Activated naive CD8-positive, alpha-beta T cell (primary cell): ENCODE results near the gene TCN2.
"Not testable (repeated sequence)": the region's sequence is repeated elsewhere in the genome, so short reads cannot be mapped to it uniquely, and the experiment has no call there.

ENCODE experiments used
- H3K27ac Mint-ChIP-seq: one replicate; pipeline ENCODE4 v1.8.0; 2021; ENCODE audit warnings: mixed read lengths
- H3K27me3 Mint-ChIP-seq: one replicate; pipeline ENCODE4 v1.8.0; 2021; ENCODE audit warnings: mixed read lengths
- H3K36me3 Mint-ChIP-seq: one replicate; pipeline ENCODE4 v1.8.0; 2021; ENCODE audit warnings: mixed read lengths
- H3K4me1 Mint-ChIP-seq: one replicate; pipeline ENCODE4 v1.8.0; 2021; ENCODE audit warnings: low read depth, mixed read lengths
- H3K4me3 Mint-ChIP-seq: one replicate; pipeline ENCODE4 v1.8.0; 2021; ENCODE audit warnings: mild to moderate bottlenecking, mixed read lengths
- H3K9me3 Mint-ChIP-seq: one replicate; pipeline ENCODE4 v1.8.0; 2021; ENCODE audit warnings: low read depth, mixed read lengths

Gene TCN2

DNA sequence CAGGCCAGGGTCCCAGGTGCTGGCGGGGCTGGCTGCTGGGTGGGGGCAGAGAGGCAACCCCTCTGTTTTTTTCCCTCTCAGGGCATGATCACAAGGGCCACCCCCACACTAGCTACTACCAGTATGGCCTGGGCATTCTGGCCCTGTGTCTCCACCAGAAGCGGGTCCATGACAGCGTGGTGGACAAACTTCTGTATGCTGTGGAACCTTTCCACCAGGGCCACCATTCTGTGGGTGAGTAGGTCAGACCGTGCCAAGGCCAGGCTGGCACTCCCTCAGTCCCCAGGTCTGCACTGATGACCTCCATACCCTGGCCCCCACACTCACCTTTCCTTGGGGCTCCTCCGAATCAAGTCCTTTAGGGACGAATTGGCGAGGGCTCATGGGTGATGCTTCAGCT lies 7.3 kb downstream of the TCN2 start:
- Mint-ChIP-seq H3K27ac (no peak overlapping the region), H3K36me3 (no peaks in the 10 kb centered on the region), H3K4me1 (no peaks in the 10 kb centered on the region), H3K4me3 (no peak overlapping the region), H3K27me3 (peaks cover 1% of the 10 kb centered on the region), H3K9me3 (no peaks in the 10 kb centered on the region)

DNA sequence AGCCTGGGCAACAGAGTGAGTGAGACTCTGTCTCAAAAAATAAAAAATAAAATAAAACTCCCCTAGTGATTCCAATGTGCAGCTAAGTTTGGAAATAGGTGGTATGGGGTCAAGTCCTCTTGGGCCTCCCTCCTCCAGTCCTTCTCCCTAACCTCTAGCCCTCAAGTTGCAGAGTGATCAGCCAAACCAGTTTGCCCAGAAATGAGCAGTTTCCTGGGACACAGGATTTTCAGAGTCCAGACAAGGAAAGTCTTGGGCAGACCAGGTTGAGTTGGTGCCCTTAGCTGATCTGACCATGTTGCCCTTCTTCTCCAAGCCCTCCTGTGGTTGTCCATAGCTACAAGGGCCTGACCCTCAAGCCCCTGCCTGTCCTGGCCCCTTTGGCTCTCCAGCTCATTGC lies 7.9 kb downstream of the TCN2 start:
- H3K4me1 Mint-ChIP-seq, result no peaks in the 10 kb centered on the region
- peaks cover 1% of the 10 kb centered on the region for H3K27me3 Mint-ChIP-seq
- H3K4me3 Mint-ChIP-seq, result no peak overlapping the region
- no peaks in the 10 kb centered on the region for H3K36me3 Mint-ChIP-seq
- no peak overlapping the region for H3K27ac Mint-ChIP-seq
- no peaks in the 10 kb centered on the region for H3K9me3 Mint-ChIP-seq

DNA sequence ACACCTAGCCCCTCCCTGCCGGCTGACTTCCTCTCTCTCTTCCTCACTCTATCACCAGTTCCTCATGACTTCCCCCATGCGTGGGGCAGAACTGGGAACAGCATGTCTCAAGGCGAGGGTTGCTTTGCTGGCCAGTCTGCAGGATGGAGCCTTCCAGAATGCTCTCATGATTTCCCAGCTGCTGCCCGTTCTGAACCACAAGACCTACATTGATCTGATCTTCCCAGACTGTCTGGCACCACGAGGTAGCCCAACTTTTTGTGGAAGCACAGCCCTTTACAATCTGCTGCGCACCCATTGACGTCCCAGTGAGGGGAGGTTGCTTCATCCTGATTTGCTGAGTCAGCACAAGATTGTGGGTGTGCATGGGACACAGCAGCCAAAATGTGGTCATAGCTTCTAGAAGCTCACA lies 8.6 kb downstream of the TCN2 start:
- H3K36me3 Mint-ChIP-seq, result no peaks in the 10 kb centered on the region
- H3K4me3 Mint-ChIP-seq, result no peak overlapping the region
- no peaks in the 10 kb centered on the region for H3K4me1 Mint-ChIP-seq
- H3K9me3 Mint-ChIP-seq, result no peaks in the 10 kb centered on the region
- peaks cover 1% of the 10 kb centered on the region for H3K27me3 Mint-ChIP-seq
- H3K27ac Mint-ChIP-seq, result no peak overlapping the region

DNA sequence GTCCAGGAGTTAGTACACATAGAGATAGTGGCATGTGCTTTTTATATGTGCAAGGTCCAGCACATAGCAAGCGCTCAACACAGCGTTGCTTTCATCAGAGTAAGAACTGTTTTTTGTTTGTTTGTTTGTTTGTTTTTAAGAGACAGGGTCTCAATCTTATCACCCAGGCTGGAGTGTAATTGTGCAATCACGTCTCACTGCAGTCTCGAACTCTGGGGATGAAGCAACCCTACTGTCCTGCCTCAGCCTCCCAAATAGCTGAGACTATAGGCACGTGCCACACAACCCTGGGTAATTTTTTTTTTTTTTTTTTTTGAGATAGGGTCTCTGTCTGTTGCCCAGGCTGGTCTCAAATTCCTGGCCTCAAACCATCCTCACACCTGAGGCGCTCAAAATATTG lies 10.8 kb downstream of the TCN2 start:
- no peaks in the 10 kb centered on the region for H3K4me1 Mint-ChIP-seq
- H3K9me3 Mint-ChIP-seq, result no peaks in the 10 kb centered on the region
- peaks cover 1% of the 10 kb centered on the region for H3K27me3 Mint-ChIP-seq
- H3K4me3 Mint-ChIP-seq, result no peak overlapping the region
- H3K27ac Mint-ChIP-seq, result no peak overlapping the region
- H3K36me3 Mint-ChIP-seq, result no peaks in the 10 kb centered on the region

DNA sequence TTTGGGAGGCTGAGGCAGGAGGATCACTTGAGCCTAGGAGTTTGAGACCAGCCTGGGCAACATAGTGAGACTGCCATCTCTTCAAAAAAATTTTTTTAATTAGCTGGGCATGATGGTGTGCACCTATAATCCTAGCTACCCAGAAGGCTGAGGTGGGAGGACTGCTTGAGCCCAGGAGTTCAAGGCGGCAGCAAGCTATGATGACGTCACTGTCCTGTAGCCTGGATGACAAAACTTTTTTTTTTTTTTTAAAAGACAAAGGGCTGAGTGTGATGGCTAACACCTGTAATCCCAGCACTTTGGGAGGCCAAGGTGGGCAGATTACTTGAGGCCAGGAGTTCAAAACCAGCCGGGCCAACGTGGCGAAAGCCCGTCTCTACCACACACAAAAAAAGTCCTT lies 12.9 kb downstream of the TCN2 start:
- H3K27ac Mint-ChIP-seq, H3K4me1 Mint-ChIP-seq, H3K36me3 Mint-ChIP-seq, H3K27me3 Mint-ChIP-seq, H3K9me3 Mint-ChIP-seq, H3K4me3 Mint-ChIP-seq: not testable (repeated sequence)

DNA sequence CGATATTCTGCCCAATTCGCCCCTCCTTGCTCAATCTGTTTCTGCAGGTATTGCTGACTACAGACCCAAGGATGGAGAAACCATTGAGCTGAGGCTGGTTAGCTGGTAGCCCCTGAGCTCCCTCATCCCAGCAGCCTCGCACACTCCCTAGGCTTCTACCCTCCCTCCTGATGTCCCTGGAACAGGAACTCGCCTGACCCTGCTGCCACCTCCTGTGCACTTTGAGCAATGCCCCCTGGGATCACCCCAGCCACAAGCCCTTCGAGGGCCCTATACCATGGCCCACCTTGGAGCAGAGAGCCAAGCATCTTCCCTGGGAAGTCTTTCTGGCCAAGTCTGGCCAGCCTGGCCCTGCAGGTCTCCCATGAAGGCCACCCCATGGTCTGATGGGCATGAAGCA lies 19.4 kb downstream of the TCN2 start:
- Mint-ChIP-seq H3K9me3 (no peaks in the 10 kb centered on the region), H3K27me3 (no peaks in the 10 kb centered on the region)

DNA sequence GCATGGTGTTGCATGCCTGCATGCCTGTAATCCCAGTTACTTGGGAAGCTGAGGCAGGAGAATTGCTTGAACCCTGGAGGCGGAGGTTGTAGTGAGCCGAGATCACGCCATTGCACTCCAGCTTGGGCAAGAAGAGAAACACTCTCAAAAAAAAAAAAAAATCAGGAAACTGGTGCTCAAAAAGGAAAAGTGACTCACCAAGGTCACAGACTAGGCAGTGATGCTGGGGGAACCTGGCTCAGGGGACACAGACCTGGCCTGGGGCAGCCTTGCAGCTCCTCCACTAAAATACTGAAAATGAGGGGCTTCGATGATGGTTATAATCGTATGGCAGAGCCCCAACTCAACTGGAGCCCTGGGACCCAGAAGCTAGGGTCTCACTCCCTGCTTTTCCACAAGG lies 20.5 kb downstream of the TCN2 start:
- Mint-ChIP-seq H3K27ac (no peak overlapping the region), H3K27me3 (no peaks in the 10 kb centered on the region), H3K4me1 (no peaks in the 10 kb centered on the region), H3K36me3 (no peaks in the 10 kb centered on the region), H3K4me3 (no peak overlapping the region), H3K9me3 (no peaks in the 10 kb centered on the region)

More for the DNA sequence above, 19.4 kb downstream of the TCN2 start:
- H3K4me1 Mint-ChIP-seq, result no peaks in the 10 kb centered on the region
- H3K36me3 Mint-ChIP-seq, result no peaks in the 10 kb centered on the region
- H3K4me3 Mint-ChIP-seq, result no peak overlapping the region
- H3K27ac Mint-ChIP-seq, result no peak overlapping the region

DNA sequence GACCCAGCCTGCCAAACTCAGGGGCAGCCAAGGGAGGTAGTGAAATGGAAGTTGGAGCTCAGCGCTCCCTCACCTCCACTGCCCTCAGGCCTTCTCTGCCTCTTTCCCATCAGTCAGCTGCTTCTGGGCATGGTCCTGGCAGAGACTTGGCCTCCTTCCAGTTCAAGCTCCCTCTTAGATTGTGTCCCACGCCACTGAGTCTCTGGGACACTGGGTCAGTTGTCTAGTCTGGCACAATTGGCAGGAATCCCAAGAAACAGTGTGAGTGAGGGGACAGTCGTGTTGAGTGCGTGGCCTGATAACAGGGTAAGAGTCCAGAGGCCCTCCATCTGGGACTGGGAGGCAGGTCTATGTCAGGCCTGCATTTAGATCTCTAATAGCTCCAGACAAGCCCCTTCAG lies 21.5 kb downstream of the TCN2 start:
- Mint-ChIP-seq H3K4me1 (no peaks in the 10 kb centered on the region), H3K9me3 (no peaks in the 10 kb centered on the region), H3K27ac (no peak overlapping the region), H3K36me3 (no peaks in the 10 kb centered on the region), H3K4me3 (no peak overlapping the region), H3K27me3 (no peaks in the 10 kb centered on the region)

DNA sequence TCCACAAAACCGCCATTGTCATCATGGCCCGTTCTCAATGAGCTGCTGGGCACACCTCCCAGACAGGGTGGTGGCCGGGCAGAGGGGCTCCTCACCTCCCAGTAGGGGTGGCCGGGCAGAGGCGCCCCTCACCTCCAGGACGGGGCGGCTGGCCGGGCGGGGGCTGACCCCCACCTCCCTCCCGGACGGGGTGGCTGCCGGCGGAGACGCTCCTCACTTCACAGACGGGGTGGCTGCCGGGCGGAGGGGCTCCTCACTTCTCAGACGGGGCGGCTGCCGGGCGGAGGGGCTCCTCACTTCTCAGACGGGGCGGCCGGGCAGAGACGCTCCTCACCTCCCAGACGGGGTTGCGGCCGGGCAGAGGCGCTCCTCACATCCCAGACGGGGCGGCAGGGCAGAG lies 24.5 kb downstream of the TCN2 start:
- not testable (repeated sequence) for H3K27ac Mint-ChIP-seq, H3K27me3 Mint-ChIP-seq, H3K9me3 Mint-ChIP-seq, H3K36me3 Mint-ChIP-seq, H3K4me3 Mint-ChIP-seq
- H3K4me1 Mint-ChIP-seq, result peaks cover 11% of the 10 kb centered on the region

DNA sequence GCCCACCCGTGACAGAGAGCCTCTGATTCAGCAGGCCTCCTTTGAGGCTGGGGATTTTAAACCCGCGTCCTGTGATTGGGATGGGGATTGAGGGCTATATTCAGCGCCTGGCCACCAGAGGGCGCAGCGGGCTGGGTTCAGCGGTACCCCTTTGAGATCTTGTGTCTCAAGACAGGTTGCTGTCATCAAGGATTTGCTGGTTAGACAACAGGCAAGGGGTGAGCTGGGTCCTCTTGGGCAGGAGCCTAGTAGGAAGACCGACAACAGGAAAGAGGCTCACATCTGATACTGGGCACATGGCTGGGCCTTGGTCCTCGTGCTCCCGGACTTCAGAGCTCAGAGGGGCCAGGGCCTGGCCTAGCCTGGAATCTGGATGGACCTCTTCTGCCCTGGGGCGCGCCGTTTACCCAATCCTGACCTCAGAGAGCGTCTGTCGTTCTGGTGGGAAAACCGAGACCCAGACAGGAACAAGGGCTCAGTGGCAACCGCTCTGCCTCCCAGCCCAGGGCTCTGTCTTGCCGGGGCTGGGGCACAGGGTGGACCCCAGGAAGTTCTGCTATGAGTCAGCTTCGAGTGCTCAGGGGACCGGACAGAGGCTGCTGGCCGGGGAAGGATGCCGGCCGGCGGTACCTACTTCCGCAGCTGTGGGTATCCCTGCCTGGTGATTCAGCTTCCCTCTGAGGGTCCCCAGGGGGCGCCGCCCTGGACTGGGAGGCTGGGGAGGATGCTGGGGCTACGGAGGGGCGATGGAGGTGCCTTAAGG lies 27.7 kb downstream of the TCN2 start:
- Mint-ChIP-seq H3K27ac (peak overlapping the region; percentile 80), H3K27me3 (no peaks in the 10 kb centered on the region), H3K36me3 (peaks cover 6% of the 10 kb centered on the region), H3K4me1 (peaks cover 19% of the 10 kb centered on the region), H3K9me3 (no peaks in the 10 kb centered on the region), H3K4me3 (peak overlapping the region; percentile 80)

DNA sequence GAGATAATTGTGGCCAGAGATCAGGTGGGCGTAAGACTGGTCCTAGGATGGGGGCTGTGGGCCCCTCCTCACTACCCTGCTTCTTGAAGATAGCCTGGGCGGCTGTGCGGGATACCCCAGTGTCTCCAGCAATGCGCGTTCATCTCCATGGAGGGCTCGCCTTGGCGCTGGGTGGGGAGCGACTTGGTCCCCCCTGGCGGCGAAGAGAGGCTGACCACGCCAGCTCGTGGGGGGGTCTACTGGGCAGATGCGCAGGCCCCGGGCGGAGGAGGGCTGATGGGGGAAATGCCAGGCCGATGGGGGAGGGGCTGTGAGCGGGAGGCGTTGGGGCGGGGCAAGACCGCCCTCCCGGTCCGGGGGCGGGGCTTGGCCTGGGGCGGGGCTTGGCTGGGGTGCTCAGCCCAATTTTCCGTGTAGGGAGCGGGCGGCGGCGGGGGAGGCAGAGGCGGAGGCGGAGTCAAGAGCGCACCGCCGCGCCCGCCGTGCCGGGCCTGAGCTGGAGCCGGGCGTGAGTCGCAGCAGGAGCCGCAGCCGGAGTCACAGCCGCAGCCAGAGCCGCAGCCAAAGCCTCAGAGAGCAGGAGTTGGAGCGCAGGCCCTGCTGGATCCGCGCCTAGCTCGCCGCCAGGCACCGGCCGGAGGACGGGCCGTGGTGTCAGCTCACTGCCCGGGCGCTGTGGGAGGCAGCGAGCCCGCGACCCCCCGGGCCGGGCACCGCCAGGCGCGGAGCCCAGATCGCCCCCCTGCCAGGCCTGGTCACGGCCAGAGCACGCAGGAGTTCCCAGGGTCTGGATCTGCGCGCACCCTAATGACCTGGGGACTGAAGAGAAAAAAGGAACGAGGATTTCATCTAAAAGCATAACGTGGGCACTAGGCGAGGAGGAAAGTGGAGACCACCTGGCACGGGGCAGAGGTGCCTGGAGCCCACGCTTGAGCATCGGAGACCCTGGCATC lies 28.6 kb downstream of the TCN2 start, which contains the start of gene SLC35E4:
SLC35E4 (plus strand) TSS at position 509 of the 953 bp plus-strand sequence. CDS start 670 bp downstream, outside the sequence.
- H3K27ac Mint-ChIP-seq, result peak within 1 kb of the TSS; percentile 80
- H3K27me3 Mint-ChIP-seq, result no peaks in the 10 kb centered on the region
- H3K9me3 Mint-ChIP-seq, result no peaks in the 10 kb centered on the region
- peaks cover 8% of the 10 kb centered on the region for H3K36me3 Mint-ChIP-seq
- H3K4me1 Mint-ChIP-seq, result peaks cover 19% of the 10 kb centered on the region
- H3K4me3 Mint-ChIP-seq, result peak within 1 kb of the TSS; percentile 91

DNA sequence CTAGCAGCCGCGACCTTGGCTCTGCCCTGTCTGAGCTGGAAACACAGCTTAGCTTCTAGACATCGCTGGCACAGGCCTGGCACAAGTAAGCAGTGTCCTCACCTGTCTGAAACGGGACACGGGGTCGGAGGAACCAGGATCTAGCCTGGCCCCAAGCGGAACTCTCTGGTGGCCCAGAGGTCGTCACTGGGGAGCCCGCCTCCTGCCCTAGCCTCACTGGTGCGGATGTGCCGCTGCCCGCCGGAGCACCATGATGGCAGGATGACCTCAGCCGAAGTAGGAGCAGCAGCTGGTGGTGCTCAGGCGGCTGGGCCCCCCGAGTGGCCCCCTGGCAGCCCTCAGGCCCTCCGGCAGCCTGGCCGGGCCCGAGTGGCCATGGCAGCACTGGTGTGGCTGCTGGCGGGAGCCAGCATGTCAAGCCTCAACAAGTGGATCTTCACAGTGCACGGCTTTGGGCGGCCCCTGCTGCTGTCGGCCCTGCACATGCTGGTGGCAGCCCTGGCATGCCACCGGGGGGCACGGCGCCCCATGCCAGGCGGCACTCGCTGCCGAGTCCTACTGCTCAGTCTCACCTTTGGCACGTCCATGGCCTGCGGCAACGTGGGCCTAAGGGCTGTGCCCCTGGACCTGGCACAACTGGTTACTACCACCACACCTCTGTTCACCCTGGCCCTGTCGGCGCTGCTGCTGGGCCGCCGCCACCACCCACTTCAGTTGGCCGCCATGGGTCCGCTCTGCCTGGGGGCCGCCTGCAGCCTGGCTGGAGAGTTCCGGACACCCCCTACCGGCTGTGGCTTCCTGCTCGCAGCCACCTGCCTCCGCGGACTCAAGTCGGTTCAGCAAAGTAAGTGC lies 29.5 kb downstream of the TCN2 start:
- H3K9me3 Mint-ChIP-seq, result no peaks in the 10 kb centered on the region
- H3K27me3 Mint-ChIP-seq, result no peaks in the 10 kb centered on the region
- H3K4me3 Mint-ChIP-seq, result peak overlapping the region; percentile 91
- H3K27ac Mint-ChIP-seq, result peak overlapping the region; percentile 79
- H3K36me3 Mint-ChIP-seq, result peaks cover 8% of the 10 kb centered on the region
- H3K4me1 Mint-ChIP-seq, result peaks cover 19% of the 10 kb centered on the region

DNA sequence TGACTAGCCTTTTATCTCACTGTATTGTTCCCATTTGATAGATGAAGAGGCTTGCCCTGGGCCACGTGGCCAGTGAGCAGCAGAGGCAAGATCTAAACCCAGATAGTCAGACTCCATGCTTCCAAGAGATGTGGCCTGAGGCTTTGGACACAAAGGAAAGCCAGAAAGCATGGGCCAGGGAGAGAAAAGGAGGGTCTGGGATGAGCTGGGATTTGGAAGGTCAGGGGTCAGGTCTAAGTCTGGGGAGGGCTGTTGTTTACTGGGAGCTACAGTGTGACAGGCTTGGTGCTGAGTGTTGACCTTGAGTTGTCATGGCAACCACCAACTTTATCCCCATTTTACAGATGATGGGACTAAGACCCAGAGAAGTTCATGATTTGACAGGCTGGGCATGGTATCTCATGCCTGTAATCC lies 30.7 kb downstream of the TCN2 start:
- peaks cover 19% of the 10 kb centered on the region for H3K4me1 Mint-ChIP-seq
- peak overlapping the region; percentile 34 for H3K27ac Mint-ChIP-seq
- H3K9me3 Mint-ChIP-seq, result no peaks in the 10 kb centered on the region
- H3K4me3 Mint-ChIP-seq, result peak overlapping the region; percentile 83
- no peaks in the 10 kb centered on the region for H3K27me3 Mint-ChIP-seq
- peaks cover 8% of the 10 kb centered on the region for H3K36me3 Mint-ChIP-seq

DNA sequence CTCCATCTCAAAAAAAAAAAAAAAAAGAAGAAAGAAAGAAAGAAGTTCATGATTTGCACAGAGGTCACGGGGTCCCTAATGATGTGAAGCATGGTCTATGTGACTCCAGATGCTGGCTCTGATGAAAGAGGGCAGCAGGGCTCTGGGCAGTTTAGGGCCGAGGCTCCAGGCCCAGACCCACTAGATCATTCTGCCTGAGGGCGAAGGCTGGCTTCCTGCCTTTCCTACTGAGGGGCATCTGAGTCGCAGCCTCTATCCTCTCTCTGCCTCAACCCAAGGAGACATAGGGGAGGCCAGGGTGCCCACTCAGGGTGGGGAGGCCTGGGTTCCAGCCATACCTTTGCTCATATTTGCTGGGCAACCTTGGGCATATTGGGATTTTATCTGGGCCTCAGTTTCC lies 33.4 kb downstream of the TCN2 start:
- no peak overlapping the region for H3K27ac Mint-ChIP-seq

More for the DNA sequence above, 33.4 kb downstream of the TCN2 start:
- peaks cover 31% of the 10 kb centered on the region for H3K4me1 Mint-ChIP-seq
- peaks cover 8% of the 10 kb centered on the region for H3K36me3 Mint-ChIP-seq
- H3K27me3 Mint-ChIP-seq, result no peaks in the 10 kb centered on the region
- no peak overlapping the region for H3K4me3 Mint-ChIP-seq
- no peaks in the 10 kb centered on the region for H3K9me3 Mint-ChIP-seq
